Erythroblast (primary cell): ENCODE measurements around the gene CSNK1D.

Experiments used
- GATA1 ChIP-seq: IDR thresholded peaks from 2 replicates; pipeline ENCODE4 v1.6.1; 2011; ENCODE audit warnings: low read depth, mild to moderate bottlenecking, control low read depth, low read length, moderate library complexity
- POLR2A ChIP-seq: IDR thresholded peaks from 2 replicates; pipeline ENCODE4 v1.6.1; 2011; ENCODE audit warnings: mild to moderate bottlenecking, low read length

DNA sequence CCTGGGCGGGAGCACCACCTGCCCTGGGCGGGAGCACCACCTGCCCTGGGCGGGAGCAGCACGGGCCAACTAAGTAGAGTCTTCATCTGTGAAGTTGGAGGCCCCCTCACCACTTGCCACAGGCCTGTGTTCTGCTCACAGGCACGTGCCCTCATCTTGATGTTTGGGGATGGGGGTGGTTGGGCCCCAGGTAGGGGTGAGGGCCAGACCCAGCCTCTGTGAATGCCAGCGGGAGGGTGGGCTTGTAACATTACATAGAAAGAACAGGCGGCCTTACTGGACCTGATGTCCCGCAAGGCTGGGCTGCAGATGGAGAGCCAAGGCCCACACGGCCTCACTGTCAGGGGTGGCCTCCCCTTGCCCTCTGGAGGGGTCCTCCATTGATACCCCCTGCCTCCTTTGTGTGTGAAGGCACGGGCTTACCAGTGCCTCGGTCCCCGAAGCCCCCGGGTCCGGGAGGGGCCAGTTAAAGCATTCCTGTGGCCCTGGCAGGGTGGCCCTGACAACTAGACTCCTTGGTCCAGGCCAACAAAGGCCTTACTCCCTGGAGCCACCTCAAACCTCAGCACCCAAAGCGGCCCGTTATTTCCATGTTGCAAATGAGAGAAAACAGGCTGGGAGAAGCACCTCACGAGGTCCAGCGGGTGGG is 45.7 kb downstream of the CSNK1D start:
- TF ChIP-seq POLR2A (no peak), GATA1 (no peak)
